HG02852 (cell line): ENCODE results near the gene GPRIN2.
"Not testable (repeated sequence)": the region's sequence is repeated elsewhere in the genome, so short reads cannot be mapped to it uniquely, and the experiment has no call there.

Experiments used
- ATAC-seq: cut with Tn5 transposase; IDR thresholded peaks from one replicate; pipeline ENCODE4 v1.9.1; 2021; ENCODE audit warnings: mild to moderate bottlenecking, moderate library complexity; ENCODE audit not compliant: unreplicated experiment

GPRIN2 gene

DNA sequence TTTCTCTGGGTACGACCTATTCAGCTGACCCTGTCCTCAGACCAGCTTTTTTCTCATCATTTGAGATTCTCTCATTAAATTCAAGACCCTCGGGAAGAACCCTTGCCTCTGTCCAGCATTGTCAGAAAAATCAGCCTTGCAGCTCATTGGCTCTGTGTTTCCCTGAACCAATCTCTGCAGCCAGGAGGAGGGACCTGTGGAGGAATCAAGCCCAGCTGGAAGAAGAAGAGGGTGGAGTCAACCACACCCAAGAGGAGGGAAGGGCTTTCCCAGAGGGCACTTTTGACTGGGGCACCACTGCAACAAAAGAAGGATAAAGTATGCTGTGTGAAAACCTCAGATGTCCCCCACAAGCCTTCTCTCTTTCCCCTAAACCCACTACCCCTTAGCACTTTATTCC, 14.2 kb upstream of the GPRIN2 start:
- ATAC-seq: not testable (repeated sequence)

GRCh38 chr10:46567151-46567550, 10.7 kb upstream of the GPRIN2 start:
- not testable (repeated sequence) for ATAC-seq

DNA sequence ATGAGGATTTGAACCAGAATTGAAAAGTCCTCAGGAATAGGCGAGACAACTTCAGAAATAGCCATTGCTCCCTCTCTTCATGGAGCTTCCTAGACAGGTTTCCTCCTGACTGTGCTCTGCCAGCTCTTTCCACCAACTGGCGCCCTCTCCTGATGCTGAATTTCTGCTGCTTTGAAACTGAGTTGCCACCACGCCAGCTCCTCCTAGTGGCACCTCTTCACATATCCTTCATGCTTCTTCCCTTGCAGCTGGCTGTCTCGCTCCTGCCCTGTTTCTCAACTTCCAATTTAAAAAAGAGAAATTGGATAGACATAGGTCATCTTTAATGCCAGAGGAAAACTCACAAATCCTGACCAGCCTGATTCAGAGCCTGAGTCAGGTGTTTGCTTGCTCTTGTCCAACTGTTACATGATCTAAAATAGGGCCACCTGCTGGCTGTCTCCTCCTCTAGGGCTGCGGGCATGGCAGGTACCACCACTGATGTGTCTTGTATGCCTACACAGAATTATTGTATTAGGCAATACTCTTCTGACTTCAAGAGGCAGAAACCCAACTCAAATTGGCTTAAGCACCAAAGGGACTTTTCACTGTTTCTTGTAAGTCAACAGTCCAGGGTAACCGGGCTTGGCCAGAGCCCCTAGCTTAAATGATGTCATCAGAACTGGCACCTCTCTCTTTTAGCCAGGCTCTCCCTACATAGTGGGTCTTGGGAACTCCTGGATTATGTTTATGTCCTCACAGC, 9.3 kb upstream of the GPRIN2 start:
- ATAC-seq: not testable (repeated sequence)

- no peak for ATAC-seq
Measured at GRCh38 chr10:46560952-46561351, 4.5 kb upstream of the GPRIN2 start.

- ATAC-seq: no peak
Measured at GRCh38 chr10:46560381-46560780, 3.9 kb upstream of the GPRIN2 start.

GRCh38 chr10:46559231-46559671, 2.8 kb upstream of the GPRIN2 start:
- ATAC-seq: no peak

DNA sequence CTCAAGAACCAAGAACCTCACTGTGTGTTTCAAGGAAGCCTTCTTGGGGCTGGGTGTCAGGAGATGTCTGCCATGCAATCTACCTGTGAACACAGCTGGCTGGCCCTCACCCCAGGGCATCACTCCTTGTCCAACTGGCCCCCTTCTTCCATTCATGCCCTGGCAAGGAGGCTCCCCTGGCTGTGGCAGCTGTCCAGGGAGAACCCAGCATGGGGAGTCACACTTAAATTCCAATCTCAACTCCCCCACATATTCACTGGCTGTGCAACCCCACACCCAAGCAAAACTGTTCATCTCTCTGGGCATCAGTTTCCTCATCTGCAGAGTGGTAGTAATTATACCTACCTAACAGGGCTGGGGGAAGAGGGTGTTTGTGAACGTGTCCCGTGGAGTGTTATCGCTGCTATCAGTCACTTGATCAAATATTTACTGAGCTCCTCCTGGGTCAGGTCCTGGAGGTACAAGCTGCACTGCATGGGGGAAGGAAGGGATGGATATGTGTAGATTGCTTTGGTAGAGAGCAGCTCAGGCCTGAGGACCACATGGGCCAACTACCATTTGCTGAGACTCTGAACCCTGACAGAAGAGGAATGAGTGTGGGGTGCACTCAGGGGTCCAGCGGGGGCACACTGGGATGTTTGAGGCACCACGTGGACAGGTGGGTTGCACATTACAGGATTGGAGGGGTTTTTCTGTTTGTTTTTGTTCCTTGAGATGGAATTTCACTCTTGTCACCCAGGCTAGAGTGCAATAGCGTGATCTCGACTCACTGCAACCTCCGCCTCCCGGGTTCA, 2.1 kb upstream of the GPRIN2 start:
- ATAC-seq: no peak

GRCh38 chr10:46558122-46558391, 1.6 kb upstream of the GPRIN2 start:
- ATAC-seq: no peak

- ATAC-seq: no peak
Measured at GRCh38 chr10:46557319-46558121, 1.1 kb upstream of the GPRIN2 start.

DNA sequence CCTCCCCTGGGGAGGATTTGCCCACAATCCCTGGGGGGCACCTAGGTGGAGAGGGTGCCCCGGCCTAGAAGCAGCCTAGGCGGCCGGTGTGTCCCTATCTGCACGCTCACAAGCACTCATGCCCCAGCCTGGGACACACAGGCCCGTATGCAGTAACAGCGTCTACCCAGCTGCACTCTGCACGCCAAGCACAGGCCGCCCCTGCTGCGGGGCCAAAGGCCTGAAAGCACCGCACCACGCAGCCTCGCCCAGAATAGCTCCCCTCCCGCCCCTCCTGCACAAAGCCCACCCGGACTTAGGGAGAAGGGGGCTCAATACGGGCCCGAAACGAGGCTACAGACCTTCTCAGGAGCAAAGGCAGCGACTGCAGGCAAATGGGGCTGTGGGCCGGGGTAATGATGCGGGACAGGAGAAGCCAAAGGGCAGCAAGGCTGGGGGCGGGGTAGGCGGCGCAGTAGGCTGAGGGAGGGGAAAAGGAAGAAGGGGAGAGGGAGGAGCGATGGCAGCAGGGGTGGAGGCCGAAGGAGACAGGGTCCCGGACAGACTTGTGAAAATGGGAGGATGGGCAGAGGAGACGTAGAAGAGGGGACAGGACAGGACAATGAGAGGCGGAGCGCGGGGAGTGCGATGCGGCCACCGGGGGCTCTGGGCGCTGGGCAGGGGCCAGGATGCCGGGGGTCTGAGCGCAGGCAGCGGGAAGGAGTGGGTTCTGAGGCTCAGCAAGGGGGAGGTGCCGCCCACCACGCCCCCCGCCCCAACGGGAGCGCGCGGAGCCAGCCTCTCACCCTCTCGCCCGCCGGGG, 544 bp downstream of the GPRIN2 start:
- no peak for ATAC-seq

- ATAC-seq: no peak
Measured at GRCh38 chr10:46555366-46555712, 1.1 kb downstream of the GPRIN2 start.

DNA sequence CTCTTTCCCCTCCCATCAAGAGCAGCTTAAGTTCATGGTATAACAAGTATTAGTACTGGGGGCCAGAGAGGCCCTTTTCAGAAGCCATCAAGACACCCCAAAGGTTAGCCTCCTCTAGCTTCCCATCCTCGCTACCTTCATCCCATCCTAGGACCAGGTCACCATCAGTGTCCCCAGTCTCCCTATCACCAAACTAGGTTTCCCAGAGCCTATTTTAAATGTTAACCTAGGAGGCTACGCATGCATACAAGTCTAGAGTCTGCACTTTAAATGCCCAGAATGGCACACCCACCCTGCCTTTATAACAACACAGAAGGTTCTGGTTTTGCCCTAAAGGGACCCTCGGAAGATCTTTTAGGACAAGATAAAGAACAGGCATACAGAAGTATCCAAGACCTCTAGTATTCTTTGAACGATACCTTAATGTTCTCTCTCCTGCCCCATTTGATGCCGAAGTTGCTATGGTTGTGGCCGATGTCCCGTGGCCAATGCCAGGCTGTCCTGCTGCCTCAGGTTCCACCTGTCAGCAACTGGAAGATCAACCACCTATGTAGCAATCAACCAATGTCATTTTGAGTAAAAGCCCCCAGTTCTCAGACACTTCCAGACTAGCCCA, 2.2 kb downstream of the GPRIN2 start:
- ATAC-seq: no peak

DNA sequence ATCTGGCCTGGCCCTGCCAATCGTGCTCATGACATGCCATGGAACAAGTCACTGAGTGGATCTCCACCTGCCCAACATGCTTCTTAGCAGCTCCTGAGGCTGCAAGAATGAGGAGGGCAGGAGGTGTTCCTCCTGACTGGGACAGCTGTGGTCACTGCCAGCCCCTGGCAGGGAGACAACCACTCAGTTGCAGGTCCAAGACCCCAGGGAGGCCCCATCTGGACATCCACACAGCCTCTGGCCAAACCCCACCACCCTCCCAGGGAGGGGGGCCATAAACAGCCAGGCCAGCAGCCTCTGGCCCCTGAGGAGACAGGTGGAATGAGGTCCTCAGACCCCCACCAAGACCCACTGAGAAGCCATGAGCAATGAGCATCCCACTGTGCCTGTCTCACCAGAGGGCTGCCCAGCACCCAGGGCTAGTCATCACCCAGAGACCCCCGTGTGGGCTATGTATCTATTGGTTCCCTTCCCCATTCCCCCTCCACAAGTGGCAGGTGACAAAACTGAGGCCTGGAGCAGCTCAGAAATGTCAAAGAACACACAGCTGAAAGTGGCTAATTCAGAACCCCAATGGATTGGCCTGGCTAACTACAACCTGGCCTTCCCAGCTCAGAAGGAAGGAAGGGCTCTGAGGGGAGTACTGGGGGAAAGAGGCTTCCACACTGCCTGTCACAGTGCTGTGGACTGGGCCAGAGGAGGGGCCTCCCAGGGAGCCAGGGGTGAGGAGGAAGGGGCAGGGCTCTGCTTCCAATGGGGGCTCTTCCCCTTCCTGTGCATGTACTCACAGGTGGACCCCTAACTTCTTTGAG, 3.0 kb downstream of the GPRIN2 start:
- ATAC-seq: no peak

GRCh38 chr10:46552526-46553237, 3.8 kb downstream of the GPRIN2 start:
- no peak for ATAC-seq

DNA sequence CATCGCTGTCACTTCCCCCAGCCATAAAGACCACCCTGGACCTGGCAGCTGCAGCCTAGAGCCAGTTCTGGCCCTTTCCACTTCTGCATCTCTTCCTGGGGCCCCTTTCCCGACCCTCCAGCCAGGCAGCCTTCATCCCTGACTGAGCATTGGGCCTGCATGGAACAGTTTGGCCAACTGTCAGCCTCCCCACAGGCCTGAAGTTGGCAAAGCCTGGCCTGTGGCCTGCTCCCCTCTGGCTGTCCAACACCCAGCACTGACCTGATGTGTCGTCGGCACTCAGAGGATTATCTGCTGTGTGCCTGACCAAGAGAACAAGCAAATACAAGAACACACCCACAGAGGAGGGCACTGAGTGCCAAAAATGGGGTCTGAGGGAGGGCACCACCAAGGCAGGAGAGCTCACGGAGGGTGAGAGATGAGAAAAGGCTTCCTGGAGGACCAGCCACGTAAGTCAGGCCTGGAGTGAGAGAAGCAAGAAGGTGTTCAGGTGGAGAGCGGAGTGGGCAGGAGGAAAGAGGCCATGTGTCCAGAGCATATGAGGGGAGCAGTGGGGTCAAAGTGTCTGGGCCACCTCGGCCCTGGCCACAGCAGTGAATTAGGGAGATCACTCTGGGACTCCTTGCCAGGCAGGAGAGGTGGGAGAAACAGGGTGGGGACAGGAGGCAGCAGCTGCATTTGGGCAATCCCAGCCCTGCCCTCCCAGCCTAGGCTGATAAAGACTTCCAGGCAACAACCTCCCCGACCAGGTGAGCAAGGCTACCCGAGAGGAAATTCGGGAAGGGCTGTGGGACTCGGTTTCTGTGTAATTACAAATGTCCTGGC, 4.5 kb downstream of the GPRIN2 start:
- ATAC-seq: no peak

- ATAC-seq: no peak
Measured at GRCh38 chr10:46550795-46551700, 5.4 kb downstream of the GPRIN2 start.
